HCT116 (cell line): ENCODE measurements around the gene FGF18.

ENCODE experiments used
- ATF3 ChIP-seq: IDR thresholded peaks from 2 replicates; pipeline ENCODE4 v1.6.1; 2012
- CTCF ChIP-seq, 3 experiments: fragments of 200-600 bp in 1 of 3; sonication (generic) in 1 of 3; IDR thresholded peaks in 2 of 3; conservative IDR thresholded peaks in 1 of 3; 2 replicates each; pipeline ENCODE4 v1.5.1; 2012 to 2017; ENCODE audit warnings: low read depth in 2 of 3, low read length in 2 of 3, antibody characterized with exemption in 1 of 3, borderline replicate concordance in 1 of 3, control low read depth in 1 of 3, mild to moderate bottlenecking in 1 of 3, mixed read lengths in 1 of 3, mixed run types in 1 of 3, moderate library complexity in 1 of 3; ENCODE audit not compliant: insufficient read depth in 1 of 3
- EZH2phosphoT487 ChIP-seq: fragments of 200-600 bp; IDR thresholded peaks from 2 replicates; pipeline ENCODE4 v1.6.1; 2018; ENCODE audit warnings: antibody characterized with exemption, borderline replicate concordance
- MAX ChIP-seq: IDR thresholded peaks from 2 replicates; pipeline ENCODE4 v1.6.1; 2012
- POLR2A ChIP-seq: IDR thresholded peaks from 2 replicates; pipeline ENCODE4 v1.7.0; 2011; ENCODE audit warnings: borderline replicate concordance; ENCODE audit not compliant: insufficient read depth, insufficient read length; ENCODE audit errors: extremely low read depth
- POLR2AphosphoS5 ChIP-seq: IDR thresholded peaks from 2 replicates; pipeline ENCODE4 v1.6.1; 2011; ENCODE audit warnings: mild to moderate bottlenecking, low read depth, low read length, moderate library complexity
- RAD21 ChIP-seq: IDR thresholded peaks from 2 replicates; pipeline ENCODE4 v1.6.1; 2012; ENCODE audit warnings: low read depth, mild to moderate bottlenecking
- SIN3A ChIP-seq: IDR thresholded peaks from 2 replicates; pipeline ENCODE4 v1.6.1; 2012; ENCODE audit warnings: low read depth
- SP1 ChIP-seq: IDR thresholded peaks from 2 replicates; pipeline ENCODE4 v1.6.1; 2012; ENCODE audit warnings: low read depth
- TF ChIP-seq, protein P1 (sequence below): IDR thresholded peaks from 2 replicates; pipeline ENCODE4 v1.6.1; 2012; ENCODE audit warnings: low read depth

GRCh38 chr5:171392585-171393159 is 26.8 kb upstream of the FGF18 start:
- no peak for TF ChIP-seq MAX
- TF ChIP-seq POLR2A: no peak
- TF ChIP-seq CTCF (IDR thresholded peaks at IDR 0.05 in 2 of 3, conservative IDR thresholded peaks at IDR 0.05 in 1 of 3; ENCODE audit: borderline replicate concordance in 1 of 3, insufficient read depth in 1 of 3, low read depth in 2 of 3, low read length in 2 of 3): peak in 1 of 3 experiments; percentile 13; a peak in 1 of 6 replicates
- no peak for TF ChIP-seq SIN3A
- TF ChIP-seq SP1: no peak
- TF ChIP-seq ATF3: no peak
- no peak for TF ChIP-seq EZH2phosphoT487
- TF ChIP-seq POLR2AphosphoS5: no peak
- TF ChIP-seq, protein P1, sequence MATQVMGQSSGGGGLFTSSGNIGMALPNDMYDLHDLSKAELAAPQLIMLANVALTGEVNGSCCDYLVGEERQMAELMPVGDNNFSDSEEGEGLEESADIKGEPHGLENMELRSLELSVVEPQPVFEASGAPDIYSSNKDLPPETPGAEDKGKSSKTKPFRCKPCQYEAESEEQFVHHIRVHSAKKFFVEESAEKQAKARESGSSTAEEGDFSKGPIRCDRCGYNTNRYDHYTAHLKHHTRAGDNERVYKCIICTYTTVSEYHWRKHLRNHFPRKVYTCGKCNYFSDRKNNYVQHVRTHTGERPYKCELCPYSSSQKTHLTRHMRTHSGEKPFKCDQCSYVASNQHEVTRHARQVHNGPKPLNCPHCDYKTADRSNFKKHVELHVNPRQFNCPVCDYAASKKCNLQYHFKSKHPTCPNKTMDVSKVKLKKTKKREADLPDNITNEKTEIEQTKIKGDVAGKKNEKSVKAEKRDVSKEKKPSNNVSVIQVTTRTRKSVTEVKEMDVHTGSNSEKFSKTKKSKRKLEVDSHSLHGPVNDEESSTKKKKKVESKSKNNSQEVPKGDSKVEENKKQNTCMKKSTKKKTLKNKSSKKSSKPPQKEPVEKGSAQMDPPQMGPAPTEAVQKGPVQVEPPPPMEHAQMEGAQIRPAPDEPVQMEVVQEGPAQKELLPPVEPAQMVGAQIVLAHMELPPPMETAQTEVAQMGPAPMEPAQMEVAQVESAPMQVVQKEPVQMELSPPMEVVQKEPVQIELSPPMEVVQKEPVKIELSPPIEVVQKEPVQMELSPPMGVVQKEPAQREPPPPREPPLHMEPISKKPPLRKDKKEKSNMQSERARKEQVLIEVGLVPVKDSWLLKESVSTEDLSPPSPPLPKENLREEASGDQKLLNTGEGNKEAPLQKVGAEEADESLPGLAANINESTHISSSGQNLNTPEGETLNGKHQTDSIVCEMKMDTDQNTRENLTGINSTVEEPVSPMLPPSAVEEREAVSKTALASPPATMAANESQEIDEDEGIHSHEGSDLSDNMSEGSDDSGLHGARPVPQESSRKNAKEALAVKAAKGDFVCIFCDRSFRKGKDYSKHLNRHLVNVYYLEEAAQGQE: no peak
- no peak for TF ChIP-seq RAD21
